Sigmoid colon (tissue), 7 donors: Measurements from ENCODE around the gene CDCA3. TPM values are rescaled to one million over a fixed set of nuclear protein-coding genes. Genes with fewer than 3 reads are reported as not detected.
"Not testable (repeated sequence)": the region's sequence is repeated elsewhere in the genome, so short reads cannot be mapped to it uniquely, and the experiment has no call there.

Experiments used
- DNase-seq: peaks from one replicate; pipeline ENCODE4 v3.0.0-alpha.2; 2019
- H3K27ac ChIP-seq, 4 donors: fragments of 200-600 bp; sonication (generic); one replicate each; pipeline ENCODE4 v1.5.1; 2016 to 2019; ENCODE audit warnings: mild to moderate bottlenecking in 1 of 4
- H3K27me3 ChIP-seq, 3 donors: fragments of 200-600 bp; sonication (generic); one replicate each; pipeline ENCODE4 v1.5.1; 2019; ENCODE audit warnings: mild to moderate bottlenecking in 1 of 3
- H3K36me3 ChIP-seq, 4 donors: fragments of 200-600 bp; sonication (generic); one replicate each; pipeline ENCODE4 v1.5.1; 2016 to 2019
- H3K4me1 ChIP-seq, 4 donors: fragments of 200-600 bp; sonication (generic); one replicate each; pipeline ENCODE4 v1.5.1; 2017 to 2019
- H3K4me3 ChIP-seq, 4 donors: fragments of 200-600 bp; sonication (generic); one replicate each; pipeline ENCODE4 v1.5.1; 2017 to 2019; ENCODE audit warnings: mild to moderate bottlenecking in 2 of 4, moderate library complexity in 1 of 4
- H3K9me3 ChIP-seq, 4 donors: fragments of 200-600 bp in 3 of 4; sonication (generic) in 3 of 4; one replicate each; pipeline versions ENCODE4 v1.5.1 to v1.6.1; 2013 to 2019
- EP300 ChIP-seq, 4 donors: sonication (generic); formaldehyde crosslinking; IDR thresholded peaks; one replicate each; pipeline ENCODE4 v1.6.1; 2017; ENCODE audit warnings: antibody characterized with exemption in 4 of 4
- POLR2A ChIP-seq, 2 donors: fragments of 450-650 bp; IDR thresholded peaks; one replicate each; pipeline ENCODE4 v1.6.1; 2016; ENCODE audit warnings: antibody characterized with exemption in 2 of 2, mild to moderate bottlenecking in 2 of 2, moderate library complexity in 2 of 2
- POLR2AphosphoS5 ChIP-seq, 4 donors: sonication (generic); formaldehyde crosslinking; IDR thresholded peaks; one replicate each; pipeline ENCODE4 v1.6.1; 2017; ENCODE audit warnings: antibody characterized with exemption in 4 of 4
- WGBS, 2 donors: extraction: QIAGEN DNeasy Blood & Tissue Kit; methylation state at CpG; one replicate each; pipeline ENCODE4 v1.1.7; 2013; 5-methylcytosine and 5-hydroxymethylcytosine counted together
- intact Hi-C: fragments of 100-400 bp; cut with DNase I; formaldehyde crosslinking; loops from one replicate; pipeline ENCODE4 v1.15.1; 2023
- polyA plus RNA-seq, 3 donors: library from polyadenylated mRNA; stranded (reverse); fragments of 200-250 nt; gene quantifications; one replicate each; pipeline ENCODE4 v1.2.3, GENCODE V29; 2013
- total RNA-seq, 4 donors: library from RNA; depleted of rRNA; stranded (reverse); fragments of >200 nt; gene quantifications; one replicate each; pipeline ENCODE4 v1.1.0, GENCODE V29; 2016
- TF ChIP-seq, protein P1 (sequence below), 4 experiments: fragments of 450-650 bp in 3 of 4; fragments of 200-600 bp in 1 of 4; IDR thresholded peaks; one replicate each; pipeline ENCODE4 v1.5.1; 2016 to 2019; ENCODE audit warnings: antibody characterized with exemption in 4 of 4, mild to moderate bottlenecking in 3 of 4, moderate library complexity in 2 of 4
- donor health status: healthy with polysubstance abuse.
- donor health status: Bipolar disorder and iron deficiency.
- donor health status: healthy.

CDCA3 gene
- total and polyA plus RNA-seq, 7 donors: 0.33 to 31.2 (median 2.8) TPM

DNA sequence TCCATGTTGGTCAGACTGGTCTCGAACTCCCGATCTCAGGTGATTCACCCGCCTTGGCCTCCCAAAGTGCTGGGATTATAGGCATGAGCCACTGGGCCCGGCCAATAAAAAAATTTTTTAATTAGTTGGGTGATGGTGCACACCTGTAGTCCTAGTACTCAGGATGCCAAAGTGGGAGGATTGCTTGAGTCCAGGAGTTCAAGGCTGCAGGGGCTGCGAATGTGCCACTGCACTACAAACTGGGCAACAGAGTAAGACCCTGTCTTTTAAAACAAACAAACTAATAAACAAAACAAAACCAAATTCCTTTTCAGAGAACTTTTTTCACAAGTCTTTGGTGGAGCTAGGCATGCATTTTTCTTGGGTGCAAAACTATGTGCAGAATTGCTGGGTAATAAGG is 32.2 kb upstream of the CDCA3 start:
- DNase-seq: no peak
- WGBS, 2 donors: 94 to 96% methylated on average over 5 of the region's 5 CpGs
- intact Hi-C loops: no loop called here

DNA sequence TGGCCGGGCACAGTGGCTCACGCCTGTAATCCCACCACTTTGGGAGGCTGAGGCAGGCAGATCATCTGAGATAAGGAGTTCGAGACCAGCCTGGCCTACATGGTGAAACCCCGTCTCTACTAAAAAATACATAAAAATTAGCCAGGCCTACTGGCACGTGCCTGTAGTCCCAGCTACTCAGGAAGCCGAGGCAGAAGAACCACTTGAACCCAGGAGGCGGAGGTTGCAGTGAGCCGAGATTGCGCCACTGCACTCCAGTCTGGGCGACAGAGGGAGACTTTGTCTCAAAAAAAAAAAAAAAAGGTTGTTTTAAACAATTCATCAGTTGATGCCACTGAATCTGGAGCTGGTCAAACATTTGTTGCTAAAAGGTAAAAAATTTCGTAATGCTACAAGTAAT is 28.7 kb upstream of the CDCA3 start:
- H3K4me3 ChIP-seq, H3K9me3 ChIP-seq, H3K27me3 ChIP-seq, DNase-seq, intact Hi-C loops, H3K27ac ChIP-seq, H3K4me1 ChIP-seq: not testable (repeated sequence)
- peaks cover 0 to 16% (median 2%) of the 10 kb centered on the region in 4 donors for H3K36me3 ChIP-seq
- 89% methylated on average over 11 of the region's 11 CpGs for WGBS, 2 donors

More for the DNA sequence above, 32.2 kb upstream of the CDCA3 start:
- no peak overlapping the region for H3K27ac ChIP-seq
- H3K36me3 ChIP-seq: peaks cover 0 to 16% (median 2%) of the 10 kb centered on the region in 4 donors
- no peaks in the 10 kb centered on the region for H3K27me3 ChIP-seq
- no peaks in the 10 kb centered on the region for H3K9me3 ChIP-seq
- no peak for TF ChIP-seq POLR2AphosphoS5 (IDR thresholded peaks at IDR 0.05)
- no peak for TF ChIP-seq EP300 (IDR thresholded peaks at IDR 0.05)
- no peak for TF ChIP-seq POLR2A (IDR thresholded peaks at IDR 0.05)
- TF ChIP-seq, protein P1, sequence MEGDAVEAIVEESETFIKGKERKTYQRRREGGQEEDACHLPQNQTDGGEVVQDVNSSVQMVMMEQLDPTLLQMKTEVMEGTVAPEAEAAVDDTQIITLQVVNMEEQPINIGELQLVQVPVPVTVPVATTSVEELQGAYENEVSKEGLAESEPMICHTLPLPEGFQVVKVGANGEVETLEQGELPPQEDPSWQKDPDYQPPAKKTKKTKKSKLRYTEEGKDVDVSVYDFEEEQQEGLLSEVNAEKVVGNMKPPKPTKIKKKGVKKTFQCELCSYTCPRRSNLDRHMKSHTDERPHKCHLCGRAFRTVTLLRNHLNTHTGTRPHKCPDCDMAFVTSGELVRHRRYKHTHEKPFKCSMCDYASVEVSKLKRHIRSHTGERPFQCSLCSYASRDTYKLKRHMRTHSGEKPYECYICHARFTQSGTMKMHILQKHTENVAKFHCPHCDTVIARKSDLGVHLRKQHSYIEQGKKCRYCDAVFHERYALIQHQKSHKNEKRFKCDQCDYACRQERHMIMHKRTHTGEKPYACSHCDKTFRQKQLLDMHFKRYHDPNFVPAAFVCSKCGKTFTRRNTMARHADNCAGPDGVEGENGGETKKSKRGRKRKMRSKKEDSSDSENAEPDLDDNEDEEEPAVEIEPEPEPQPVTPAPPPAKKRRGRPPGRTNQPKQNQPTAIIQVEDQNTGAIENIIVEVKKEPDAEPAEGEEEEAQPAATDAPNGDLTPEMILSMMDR (IDR thresholded peaks at IDR 0.05): no peak
- no peaks in the 10 kb centered on the region for H3K4me1 ChIP-seq
- no peak overlapping the region for H3K4me3 ChIP-seq

DNA sequence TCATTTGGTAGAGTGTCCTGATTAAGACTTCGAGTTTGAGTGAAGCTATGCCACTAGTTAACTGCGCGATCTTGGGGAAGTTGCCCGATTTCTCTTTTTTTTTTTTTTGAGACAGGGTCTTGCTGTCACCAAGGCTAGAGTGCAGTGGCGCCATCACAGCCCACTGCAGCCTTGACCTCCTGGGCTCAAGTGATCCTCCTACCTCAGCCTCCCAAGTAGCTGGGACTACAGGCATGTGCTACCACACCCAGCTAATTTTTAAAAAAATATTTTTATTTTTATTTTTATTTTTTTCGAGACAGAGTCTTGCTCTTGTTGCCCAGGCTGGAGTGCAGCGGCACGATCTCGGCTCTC is 22.9 kb upstream of the CDCA3 start:
- H3K27ac ChIP-seq: peak overlapping the region; percentile 84 to 90 (median 88)
- not testable (repeated sequence) for H3K9me3 ChIP-seq, H3K27me3 ChIP-seq, DNase-seq
- peaks cover 0 to 48% (median 34%) of the 10 kb centered on the region in 4 donors for H3K4me1 ChIP-seq
- H3K36me3 ChIP-seq: peaks cover 6 to 28% (median 19%) of the 10 kb centered on the region in 4 donors
- peak overlapping the region; percentile 62 to 85 (median 74) for H3K4me3 ChIP-seq
- 46 to 55% methylated on average over 9 of the region's 9 CpGs for whole genome bisulfite sequencing, 2 donors
- intact Hi-C loops: loop anchor here (5.0 kb wide), 2 partner anchors 33 to 63 kb away; no protein-coding TSS in a partner anchor

DNA sequence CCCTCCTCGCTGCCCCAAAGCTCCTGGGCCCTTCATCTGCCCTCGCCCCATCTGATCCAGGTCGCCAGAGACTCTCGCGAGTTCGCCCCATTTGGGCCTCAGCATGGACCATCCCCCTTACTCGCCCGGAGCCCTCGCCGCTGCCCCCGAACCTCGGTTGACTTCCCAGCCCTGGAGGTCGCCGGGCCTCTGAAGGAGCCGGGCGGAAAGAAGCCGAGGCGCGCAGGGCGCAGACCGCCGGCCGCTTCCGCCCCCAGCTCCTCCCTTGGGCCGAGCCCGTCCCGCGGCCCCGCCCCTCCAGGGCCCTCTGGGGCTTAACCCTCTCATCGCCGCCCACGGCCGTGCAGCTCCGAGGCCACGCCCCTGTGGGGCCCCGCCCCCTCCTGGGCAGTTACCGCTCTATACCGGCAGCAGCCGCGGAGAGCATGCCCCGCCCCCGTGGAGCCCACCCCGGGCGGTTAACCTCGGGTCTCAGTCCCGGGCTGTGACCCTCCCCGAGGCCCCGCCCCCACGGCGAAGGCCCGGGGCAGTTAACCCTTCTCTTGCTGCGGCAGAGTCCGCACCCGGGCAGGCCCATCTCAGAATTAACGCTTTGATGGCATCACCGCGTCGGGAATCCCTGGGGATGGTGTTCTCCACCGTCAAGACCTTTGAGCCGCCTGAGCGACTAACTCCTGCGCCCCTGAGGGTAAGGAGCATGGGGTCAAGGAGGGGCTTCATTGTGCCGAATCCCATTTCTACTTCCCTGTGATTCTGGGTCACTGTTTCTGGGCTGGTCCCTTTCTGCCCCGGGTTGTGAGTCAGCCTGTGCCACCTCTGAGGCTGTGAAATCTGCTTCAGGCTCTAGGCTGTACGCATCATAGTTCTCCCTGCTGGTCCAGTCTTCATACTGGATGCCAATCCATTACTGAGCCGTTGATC is 22.3 kb upstream of the CDCA3 start, which contains the start of gene SPSB2:
Gene SPSB2 (minus strand): TSS at position 210 of the 921 bp plus-strand sequence. CDS start 402 bp downstream, outside the sequence.
- WGBS, 2 donors: 1% methylated on average over 66 of the region's 66 CpGs
- Histone ChIP-seq H3K27me3 (no peaks in the 10 kb centered on the region), H3K4me3 (peak within 1 kb of the TSS; percentile 62 to 85 (median 74)), H3K4me1 (peaks cover 0 to 54% (median 41%) of the 10 kb centered on the region in 4 donors), H3K36me3 (peaks cover 6 to 28% (median 19%) of the 10 kb centered on the region in 4 donors), H3K9me3 (no peaks in the 10 kb centered on the region), H3K27ac (peak within 1 kb of the TSS; percentile 84 to 90 (median 88))
- TF ChIP-seq, protein P1 (IDR thresholded peaks at IDR 0.05): no peak
- TF ChIP-seq EP300 (IDR thresholded peaks at IDR 0.05) (no peak), POLR2A (IDR thresholded peaks at IDR 0.05) (peak; percentile 72 to 74), POLR2AphosphoS5 (IDR thresholded peaks at IDR 0.05) (peak; percentile 79 to 90 (median 86))
- intact Hi-C loops: loop anchor here (1.0 to 5.0 kb wide), 3 partner anchors 18 to 64 kb away; no protein-coding TSS in a partner anchor
- peak; percentile 99 for DNase-seq

DNA sequence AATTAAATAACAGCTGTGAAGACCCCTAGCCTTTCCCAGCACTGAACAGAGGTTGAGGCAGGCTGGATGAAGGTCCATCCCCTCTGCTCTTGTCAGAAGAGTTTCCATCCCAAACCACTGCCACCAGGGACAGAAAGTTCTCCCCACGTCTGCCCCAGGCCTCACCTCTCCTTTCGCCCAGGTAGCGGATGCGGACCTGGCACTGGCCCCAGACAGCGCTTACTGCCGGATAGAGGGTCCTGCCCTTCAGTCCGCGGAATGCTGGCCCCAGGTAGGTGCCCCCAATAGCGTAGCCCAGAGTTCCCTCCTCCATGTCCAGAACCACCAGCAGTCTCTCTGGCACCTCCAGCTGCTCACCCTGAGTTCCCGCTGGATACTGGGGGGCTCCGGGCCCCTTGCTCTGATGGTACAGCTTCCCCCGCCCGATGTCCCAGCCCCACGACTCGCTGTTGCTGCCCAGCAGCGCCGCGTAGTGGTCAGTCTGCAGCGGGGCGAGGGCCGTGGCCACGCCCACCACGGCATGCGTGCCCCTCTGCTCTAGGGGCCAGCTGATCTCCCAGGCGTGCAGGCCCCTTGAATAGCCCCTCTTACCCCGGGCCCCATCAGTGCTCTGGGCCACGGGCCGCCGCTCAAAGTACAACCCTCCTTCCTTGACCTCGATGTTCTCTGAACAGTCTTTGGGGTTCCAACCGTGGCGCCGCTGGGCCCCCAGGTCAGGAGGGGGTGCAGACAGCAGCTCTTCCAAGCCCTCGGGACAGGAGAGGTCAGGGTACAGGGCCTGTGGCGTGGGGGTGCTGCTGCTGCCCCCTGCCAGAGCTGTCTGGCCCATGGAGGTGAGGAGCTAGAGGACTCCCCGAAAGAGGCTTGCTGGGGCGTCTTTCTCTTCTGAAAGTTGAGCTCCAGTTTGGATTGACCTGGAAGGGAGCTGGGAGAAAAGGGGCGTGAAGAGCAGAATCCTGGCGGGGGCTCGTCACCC is 21.3 kb upstream of the CDCA3 start:
- Histone ChIP-seq H3K4me3 (peak overlapping the region; percentile 62 to 85 (median 74)), H3K4me1 (peaks cover 0 to 57% (median 43%) of the 10 kb centered on the region in 4 donors), H3K27ac (peak overlapping the region; percentile 84 to 90 (median 88)), H3K27me3 (no peaks in the 10 kb centered on the region), H3K36me3 (peaks cover 6 to 28% (median 19%) of the 10 kb centered on the region in 4 donors), H3K9me3 (no peaks in the 10 kb centered on the region)
- intact Hi-C loops: loop anchor here (1.0 to 5.0 kb wide), 3 partner anchors 19 to 65 kb away; no protein-coding TSS in a partner anchor
- WGBS, 2 donors: 2% methylated on average over 40 of the region's 40 CpGs
- TF ChIP-seq POLR2AphosphoS5 (IDR thresholded peaks at IDR 0.05) (peak in 3 of 4 donors; percentile 19 to 65 (median 62)), EP300 (IDR thresholded peaks at IDR 0.05) (no peak)
- TF ChIP-seq, protein P1 (IDR thresholded peaks at IDR 0.05): peak; percentile 82 to 96 (median 84)
- peak; percentile 91 for DNase-seq
